SK-MEL-5 (cell line): ENCODE results near the gene CARD6. TPM values are rescaled to one million over a fixed set of nuclear protein-coding genes. Genes with fewer than 3 reads are reported as not detected.

Experiments
- DNase-seq: peaks from one replicate; pipeline ENCODE4 v3.0.0-alpha.2; 2016; ENCODE audit warnings: low read depth, low spot score
- in situ Hi-C: cut with HindIII; loops from 2 replicates; pipeline ENCODE4 v1.10.0; 2016; ENCODE audit warnings: low sequenced_read_pairs, high pct_unique_total_duplicates, low pct_unique_long_range_greater_than_20kb
- small RNA-seq, 2 experiments: library from RNA; depleted of rRNA; stranded (forward); fragments of <200 nt; gene quantifications; one replicate each; pipeline ENCODE3, GENCODE V24; 2014
- total RNA-seq: library from RNA; depleted of rRNA; stranded (reverse); fragments of >200 nt; shearing (Covaris generic); gene quantifications from 2 replicates; pipeline ENCODE4 v1.2.3, GENCODE V29; 2014; rRNA removed

The CARD6 gene
- total RNA-seq, 1 experiment from 2014 or later = 4.8 TPM

DNA sequence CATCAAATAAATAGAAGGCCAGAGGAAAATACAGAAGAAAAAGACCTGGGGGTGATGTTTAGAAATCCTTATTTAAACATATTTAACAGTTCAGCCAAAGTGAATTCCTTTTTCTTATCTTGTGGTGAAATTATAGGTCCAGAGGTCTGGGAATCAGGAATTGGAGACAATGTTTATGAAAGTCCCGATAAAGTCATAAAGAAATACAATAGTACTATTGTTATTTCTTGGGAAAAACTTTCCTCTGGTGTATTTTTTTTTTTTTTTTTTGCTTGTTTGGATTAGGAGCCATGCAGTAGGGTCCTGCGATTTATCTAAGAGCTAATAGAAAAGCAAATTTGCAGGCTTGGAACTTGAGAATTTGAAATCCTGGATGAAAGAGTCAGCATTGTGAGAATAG is 68.6 kb downstream of the CARD6 start:
- in situ Hi-C loops = no loop called here

More for the DNA sequence above, 68.6 kb downstream of the CARD6 start:
- DNase-seq = no peak

Small RNA genes within 50 kb of the gene (small RNA-seq; reads per million reads assigned to genes)
- 77.4 to 189 reads per million in 2 experiments for gene SNORD72

Other genes starting within 250 kb of the CARD6 start
- 0.95 and 1.0 TPM in 2 replicates for gene PTGER4, start 161.5 kb upstream of the CARD6 start, total RNA-seq
- 20.4 and 21.6 TPM in 2 replicates for gene TTC33, start 85.4 kb upstream of the CARD6 start, total RNA-seq
- gene PRKAA1, start 43.0 kb upstream of the CARD6 start, total RNA-seq = 93.3 and 96.9 TPM in 2 replicates
- 4,634 and 5,256 TPM in 2 replicates for gene RPL37, start 6.1 kb upstream of the CARD6 start, total RNA-seq
- gene C7, start 68.1 kb downstream of the CARD6 start, total RNA-seq = 0.61 and 4.0 TPM in 2 replicates
- not detected in 2 replicates for gene MROH2B, start 230.0 kb downstream of the CARD6 start, total RNA-seq